GM12874 (cell line): ENCODE data around the gene SOX12.

Experiments
- TF ChIP-seq, protein P1 (sequence below): IDR thresholded peaks from 2 replicates; pipeline ENCODE4 v1.5.1; 2011; ENCODE audit warnings: low read depth, mild to moderate bottlenecking, control low read depth, low read length, moderate library complexity; ENCODE audit not compliant: insufficient read depth

The SOX12 gene

DNA sequence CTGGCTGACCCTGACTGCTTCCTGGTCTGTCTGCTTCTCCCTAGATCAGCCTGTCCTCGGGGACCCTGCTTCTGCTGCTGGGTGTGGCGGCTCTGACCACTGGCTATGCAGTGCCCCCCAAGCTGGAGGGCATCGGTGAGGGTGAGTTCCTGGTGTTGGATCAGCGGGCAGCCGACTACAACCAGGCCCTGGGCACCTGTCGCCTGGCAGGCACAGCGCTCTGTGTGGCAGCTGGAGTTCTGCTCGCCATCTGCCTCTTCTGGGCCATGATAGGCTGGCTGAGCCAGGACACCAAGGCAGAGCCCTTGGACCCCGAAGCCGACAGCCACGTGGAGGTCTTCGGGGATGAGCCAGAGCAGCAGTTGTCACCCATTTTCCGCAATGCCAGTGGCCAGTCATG is 27.8 kb downstream of the SOX12 start:
- TF ChIP-seq, protein P1, sequence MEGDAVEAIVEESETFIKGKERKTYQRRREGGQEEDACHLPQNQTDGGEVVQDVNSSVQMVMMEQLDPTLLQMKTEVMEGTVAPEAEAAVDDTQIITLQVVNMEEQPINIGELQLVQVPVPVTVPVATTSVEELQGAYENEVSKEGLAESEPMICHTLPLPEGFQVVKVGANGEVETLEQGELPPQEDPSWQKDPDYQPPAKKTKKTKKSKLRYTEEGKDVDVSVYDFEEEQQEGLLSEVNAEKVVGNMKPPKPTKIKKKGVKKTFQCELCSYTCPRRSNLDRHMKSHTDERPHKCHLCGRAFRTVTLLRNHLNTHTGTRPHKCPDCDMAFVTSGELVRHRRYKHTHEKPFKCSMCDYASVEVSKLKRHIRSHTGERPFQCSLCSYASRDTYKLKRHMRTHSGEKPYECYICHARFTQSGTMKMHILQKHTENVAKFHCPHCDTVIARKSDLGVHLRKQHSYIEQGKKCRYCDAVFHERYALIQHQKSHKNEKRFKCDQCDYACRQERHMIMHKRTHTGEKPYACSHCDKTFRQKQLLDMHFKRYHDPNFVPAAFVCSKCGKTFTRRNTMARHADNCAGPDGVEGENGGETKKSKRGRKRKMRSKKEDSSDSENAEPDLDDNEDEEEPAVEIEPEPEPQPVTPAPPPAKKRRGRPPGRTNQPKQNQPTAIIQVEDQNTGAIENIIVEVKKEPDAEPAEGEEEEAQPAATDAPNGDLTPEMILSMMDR: no peak

DNA sequence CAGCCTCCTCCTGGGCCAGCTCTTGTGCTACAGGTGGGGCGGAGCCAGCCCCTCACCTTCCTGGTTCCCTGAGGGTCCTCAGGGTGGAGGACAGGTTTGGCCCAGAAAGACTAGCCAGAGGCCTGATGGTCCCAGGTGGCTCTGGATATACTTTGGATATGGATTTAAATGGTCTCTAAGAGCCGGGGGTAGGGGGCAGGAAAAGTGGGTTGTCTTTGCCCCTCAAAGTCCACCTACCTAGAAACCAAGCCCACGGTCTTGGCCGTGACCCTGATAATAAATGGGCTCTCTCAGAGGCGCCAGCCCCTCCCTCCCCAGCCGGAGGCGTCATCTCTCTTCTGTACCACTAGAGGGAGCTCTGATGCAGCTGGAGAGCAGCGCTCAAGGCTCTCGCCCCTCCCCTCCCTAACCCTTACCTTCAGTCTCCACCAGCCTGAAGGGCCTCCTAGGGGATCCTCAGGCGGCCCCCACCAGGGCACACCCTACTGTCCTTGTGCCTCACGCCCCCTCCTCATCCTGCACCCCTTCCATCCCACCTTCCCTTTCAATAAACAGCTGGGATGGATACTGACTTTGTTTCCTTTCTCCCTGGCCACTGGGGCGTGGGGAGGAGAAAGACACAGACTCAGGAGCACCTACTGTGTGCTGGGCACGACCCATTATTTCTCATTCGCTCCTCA is 29.1 kb downstream of the SOX12 start:
- TF ChIP-seq, protein P1: peak; percentile 93

DNA sequence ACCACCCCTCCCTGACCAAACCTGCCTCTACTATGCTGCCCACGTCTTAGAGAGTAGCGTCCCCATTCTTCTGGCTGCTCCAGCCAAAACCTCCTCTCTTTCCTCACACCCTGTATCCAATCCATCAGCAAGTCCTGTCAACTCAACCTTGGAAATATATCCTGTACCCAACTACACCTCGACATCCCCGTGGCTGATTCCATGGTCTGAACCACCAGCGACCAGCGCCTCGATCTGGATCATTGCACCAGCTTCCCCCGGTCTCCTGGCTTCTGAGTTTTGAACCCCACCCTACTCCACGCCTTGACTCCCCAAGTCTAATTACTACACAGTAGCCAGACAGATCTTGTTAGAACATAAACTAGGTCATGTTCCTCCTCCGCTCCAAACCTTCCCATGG is 31.4 kb downstream of the SOX12 start:
- TF ChIP-seq, protein P1: no peak

DNA sequence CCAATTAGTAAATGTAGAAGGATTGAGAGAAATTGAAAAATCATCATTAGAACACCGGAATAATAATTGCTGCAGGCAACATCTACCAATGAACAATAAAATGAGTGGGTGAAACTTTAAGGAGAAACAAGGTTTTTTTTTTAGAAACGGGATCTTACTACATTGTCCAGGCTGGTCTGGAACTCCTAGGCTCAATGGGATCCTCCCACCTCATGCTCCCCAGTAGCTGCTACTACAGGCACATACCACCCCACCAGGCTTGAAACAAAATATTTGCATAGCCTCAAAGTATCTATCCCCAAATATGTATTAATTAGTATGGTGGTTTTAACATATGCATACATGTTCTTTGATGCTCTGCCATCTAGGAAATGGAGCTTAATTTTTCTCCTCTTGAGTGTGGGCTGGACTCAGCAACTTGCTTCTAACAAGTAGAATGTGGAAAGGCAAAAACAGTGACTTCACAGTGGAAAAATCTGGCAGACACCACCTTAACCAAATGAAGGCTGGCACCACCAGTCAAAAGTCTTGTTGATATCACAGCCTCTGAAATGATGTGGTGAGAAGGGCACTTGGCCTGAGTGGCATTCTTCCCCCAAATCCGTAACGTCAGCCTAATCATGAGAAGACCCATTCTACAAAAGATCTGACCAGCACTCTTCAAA is 33.7 kb downstream of the SOX12 start:
- TF ChIP-seq, protein P1: no peak

DNA sequence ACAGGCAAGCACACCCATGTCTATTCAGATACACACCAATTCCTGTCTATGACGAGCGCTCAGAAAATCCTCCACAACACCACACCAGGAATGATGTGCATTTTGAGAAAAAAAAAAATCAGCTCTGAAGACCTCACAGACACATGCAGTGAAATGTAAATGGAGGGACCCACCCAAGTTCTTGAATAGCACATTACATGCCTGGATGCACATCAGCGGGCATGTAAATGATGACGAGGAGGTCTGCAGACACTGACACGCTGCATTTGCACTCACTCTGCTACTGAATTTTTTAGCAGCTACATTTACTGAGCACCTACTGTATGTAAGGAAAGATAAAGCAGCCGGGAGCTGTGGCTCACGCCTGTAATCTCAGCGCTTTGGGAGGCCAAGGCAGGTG is 36.2 kb downstream of the SOX12 start:
- TF ChIP-seq, protein P1: no peak

DNA sequence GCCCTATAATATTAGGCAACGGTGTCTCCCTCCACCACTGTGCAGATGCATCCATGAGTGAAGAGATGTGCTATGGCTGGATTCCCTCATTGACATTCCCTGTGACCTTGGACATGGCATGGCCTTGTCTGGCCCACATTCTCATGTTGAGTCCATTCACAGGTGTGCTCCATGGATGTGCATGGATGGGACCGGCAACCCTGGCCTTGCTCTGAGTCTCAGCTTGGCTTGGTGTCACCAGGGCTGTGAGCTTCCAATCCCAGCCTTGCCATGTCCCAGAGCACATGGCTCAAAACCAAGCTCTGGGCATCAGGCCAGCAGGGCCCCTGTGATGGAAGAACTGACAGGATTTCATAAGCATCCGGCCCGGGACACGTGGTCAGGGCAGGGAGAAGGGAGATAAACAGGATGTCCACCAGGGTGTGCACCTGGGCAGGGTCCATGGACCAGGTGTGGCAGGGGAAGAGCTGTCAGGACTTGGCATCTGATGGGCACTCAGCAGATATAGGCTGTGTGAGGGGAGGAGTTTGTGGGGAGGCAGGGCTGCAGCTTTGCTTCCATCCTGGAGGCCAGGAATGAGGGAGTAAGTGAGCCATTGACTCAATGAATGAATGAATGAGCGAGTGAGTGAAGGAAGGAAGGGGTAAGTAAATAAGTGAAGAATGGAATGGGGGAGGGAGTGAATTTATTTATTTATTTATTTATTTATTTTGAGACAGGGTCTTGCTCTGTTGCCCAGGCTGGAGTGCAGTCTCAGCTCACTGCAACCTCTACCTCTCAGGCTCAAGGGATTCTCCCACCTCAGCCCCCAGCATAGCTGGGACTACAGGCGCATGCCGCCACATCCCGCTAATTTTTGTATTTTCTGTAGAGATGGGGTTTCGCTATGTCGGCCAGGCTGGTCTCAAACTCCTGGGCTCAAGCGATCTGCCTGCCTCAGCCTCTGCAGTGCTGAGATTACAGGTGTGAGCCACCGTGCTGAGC is 37.2 kb downstream of the SOX12 start:
- TF ChIP-seq, protein P1: peak; percentile 40
